A549 treated with Mapracorat at 1 μM for 4 hours (cell line): Measurements from ENCODE around the gene HLTF. TPM values are rescaled to one million over a fixed set of nuclear protein-coding genes. Genes with fewer than 3 reads are reported as not detected.

Source experiments
- total RNA-seq: library from RNA; stranded (reverse); fragments of 200-300 nt; extraction: Qiagen RNA extraction; gene quantifications from 5 replicates; pipeline ENCODE4 v1.2.3, GENCODE V29; 2022

The HLTF gene
- 13.0 to 17.5 TPM (median 17.0 TPM) in 5 replicates for total RNA-seq

GRCh38 chr3:149086232-149086988 lies at the start of gene HLTF:
Gene HLTF, minus strand, starts transcription at chr3:149086533. Its CDS starts 197 bp downstream, at chr3:149086336.

GRCh38 chr3:149129326-149130205 lies 43.2 kb upstream of the HLTF start, which contains the start of gene HPS3:
Gene HPS3, plus strand, starts transcription at chr3:149129638. Its CDS starts 86 bp downstream, at chr3:149129724.

GRCh38 chr3:148991219-148992026 lies 94.9 kb downstream of the HLTF start, which contains the start of gene GYG1:
Gene GYG1, plus strand, starts transcription at chr3:148991540. Its CDS starts 101 bp downstream, at chr3:148991641.

Other genes starting within 250 kb of the HLTF start
- gene CPA3, start 221.2 kb downstream of the HLTF start, total RNA-seq: not detected in 5 replicates
- 32.2 to 37.0 TPM (median 34.9 TPM) in 5 replicates for gene GYG1, start 95.0 kb downstream of the HLTF start, total RNA-seq
- gene HPS3, start 43.1 kb upstream of the HLTF start, total RNA-seq: 28.8 to 35.9 TPM (median 34.1 TPM) in 5 replicates
- gene CP, start 135.3 kb upstream of the HLTF start, total RNA-seq: 4.5 to 7.7 TPM (median 5.5 TPM) in 5 replicates
- gene TM4SF18, start 247.1 kb upstream of the HLTF start, total RNA-seq: 33.6 to 37.3 TPM (median 34.3 TPM) in 5 replicates